ENCODE data around the gene TNS1.

DNA sequence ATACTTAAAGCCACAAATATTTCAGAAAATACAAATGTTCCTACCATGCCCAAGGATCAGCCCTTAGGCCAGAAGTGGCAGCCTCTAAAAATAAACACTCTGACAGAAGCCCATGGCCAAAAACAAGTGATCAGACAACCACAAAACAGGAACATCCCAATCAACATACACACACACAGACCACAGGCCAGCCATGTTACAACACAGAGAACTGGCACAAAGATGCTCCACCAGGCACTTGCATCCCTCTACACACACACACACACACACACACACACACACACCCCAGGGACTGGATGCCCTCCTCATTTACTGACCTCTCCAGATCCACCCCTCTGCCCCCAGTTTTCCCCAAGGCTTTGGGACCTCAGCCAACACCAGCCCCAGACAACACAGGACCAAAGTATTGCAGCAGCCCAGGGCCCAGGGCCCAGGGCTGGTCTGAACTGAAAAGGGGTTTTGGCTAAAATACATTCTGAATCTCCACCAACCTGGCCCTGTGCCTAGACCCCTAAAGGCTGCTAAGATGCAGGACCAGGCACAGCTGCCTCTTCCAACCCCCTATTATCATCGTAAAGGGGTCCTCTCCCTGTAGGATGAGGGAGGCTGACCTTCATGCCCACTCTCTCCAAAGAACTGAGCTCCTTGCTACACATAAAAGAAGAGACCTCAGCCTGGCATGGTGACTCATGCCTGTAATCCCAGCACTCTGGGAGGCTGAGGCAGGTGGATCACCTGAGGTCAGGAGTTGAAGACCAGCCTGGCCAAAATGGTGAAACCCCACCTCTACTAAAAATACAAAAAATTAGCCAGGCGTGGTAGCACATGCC lies 151.4 kb downstream of the TNS1 start:
- TF ChIP-seq FOXP2 (optimal IDR thresholded peaks at IDR 0.05; ENCODE audit: control extremely low read depth, extremely low read length, insufficient read depth) (no peak), EZH2 (IDR thresholded peaks at IDR 0.05) (no peak), POLR2AphosphoS5 (IDR thresholded peaks at IDR 0.05; ENCODE audit: borderline replicate concordance, low read depth, low read length) (no peak)

Data from SK-N-MC (cell line).